Measurements from ENCODE around the gene EPHA3.

EPHA3 gene

GRCh38 chr3:89246326-89246725 lies 138.9 kb downstream of the EPHA3 start:
- Histone ChIP-seq H3K4me2 (ENCODE audit: low read length) (no peak overlapping the region), H3K27ac (ENCODE audit: low read depth, low read length, poor library complexity, severe bottlenecking) (no peak overlapping the region)
- peak; percentile 51 for TF ChIP-seq CTCF (IDR thresholded peaks at IDR 0.05; ENCODE audit: low read length)
- TF ChIP-seq EZH2 (IDR thresholded peaks at IDR 0.05; ENCODE audit: borderline replicate concordance, low read length): no peak

GRCh38 chr3:89250742-89251141 lies 143.3 kb downstream of the EPHA3 start:
- Histone ChIP-seq H2AFZ (ENCODE audit: low read length) (no peak overlapping the region), H3K9ac (ENCODE audit: low read length) (no peak overlapping the region), H3K79me2 (ENCODE audit: insufficient read depth, low read length) (no peaks in the 10 kb centered on the region), H3K27me3 (ENCODE audit: insufficient read depth, low read length) (no peaks in the 10 kb centered on the region), H3K9me3 (ENCODE audit: low read length) (no peaks in the 10 kb centered on the region), H3K27ac (ENCODE audit: low read depth, low read length, poor library complexity, severe bottlenecking) (no peak overlapping the region), H4K20me1 (ENCODE audit: insufficient read depth, low read length) (no peaks in the 10 kb centered on the region), H3F3A (ENCODE audit: insufficient read depth, low read length) (no peaks in the 10 kb centered on the region), H3K36me3 (ENCODE audit: insufficient read depth, low read length) (no peaks in the 10 kb centered on the region), H3K4me2 (ENCODE audit: low read length) (no peak overlapping the region), H3K9me2 (ENCODE audit: low read depth, low read length) (no peaks in the 10 kb centered on the region), H3K4me1 (ENCODE audit: insufficient read depth, low read length, severe bottlenecking) (peaks cover 8% of the 10 kb centered on the region), H3K4me3 (ENCODE audit: low read depth, low read length, poor library complexity, severe bottlenecking) (no peak overlapping the region)
- TF ChIP-seq EZH2 (IDR thresholded peaks at IDR 0.05; ENCODE audit: borderline replicate concordance, low read length): no peak
- TF ChIP-seq CTCF (IDR thresholded peaks at IDR 0.05; ENCODE audit: low read length): no peak

More at GRCh38 chr3:89246326-89246725, 138.9 kb downstream of the EPHA3 start:
- no peaks in the 10 kb centered on the region for H3K79me2 ChIP-seq (ENCODE audit: insufficient read depth, low read length)
- H4K20me1 ChIP-seq (ENCODE audit: insufficient read depth, low read length): no peaks in the 10 kb centered on the region
- H3K9me2 ChIP-seq (ENCODE audit: low read depth, low read length): no peaks in the 10 kb centered on the region
- H3F3A ChIP-seq (ENCODE audit: insufficient read depth, low read length): no peaks in the 10 kb centered on the region
- H3K9ac ChIP-seq (ENCODE audit: low read length): no peak overlapping the region
- H3K27me3 ChIP-seq (ENCODE audit: insufficient read depth, low read length): no peaks in the 10 kb centered on the region
- no peaks in the 10 kb centered on the region for H3K36me3 ChIP-seq (ENCODE audit: insufficient read depth, low read length)
- no peak overlapping the region for H2AFZ ChIP-seq (ENCODE audit: low read length)
- peaks cover 8% of the 10 kb centered on the region for H3K4me1 ChIP-seq (ENCODE audit: insufficient read depth, low read length, severe bottlenecking)
- H3K9me3 ChIP-seq (ENCODE audit: low read length): no peaks in the 10 kb centered on the region
- no peak overlapping the region for H3K4me3 ChIP-seq (ENCODE audit: low read depth, low read length, poor library complexity, severe bottlenecking)

GRCh38 chr3:89252016-89252415 lies 144.6 kb downstream of the EPHA3 start:
- Histone ChIP-seq H3K36me3 (ENCODE audit: insufficient read depth, low read length) (no peaks in the 10 kb centered on the region), H4K20me1 (ENCODE audit: insufficient read depth, low read length) (no peaks in the 10 kb centered on the region), H3K27ac (ENCODE audit: low read depth, low read length, poor library complexity, severe bottlenecking) (no peak overlapping the region), H3K4me2 (ENCODE audit: low read length) (no peak overlapping the region), H3K4me3 (ENCODE audit: low read depth, low read length, poor library complexity, severe bottlenecking) (no peak overlapping the region), H3F3A (ENCODE audit: insufficient read depth, low read length) (no peaks in the 10 kb centered on the region), H3K9me2 (ENCODE audit: low read depth, low read length) (no peaks in the 10 kb centered on the region), H3K9me3 (ENCODE audit: low read length) (no peaks in the 10 kb centered on the region), H3K79me2 (ENCODE audit: insufficient read depth, low read length) (no peaks in the 10 kb centered on the region), H3K4me1 (ENCODE audit: insufficient read depth, low read length, severe bottlenecking) (peaks cover 8% of the 10 kb centered on the region), H3K9ac (ENCODE audit: low read length) (no peak overlapping the region), H3K27me3 (ENCODE audit: insufficient read depth, low read length) (no peaks in the 10 kb centered on the region), H2AFZ (ENCODE audit: low read length) (no peak overlapping the region)
- TF ChIP-seq EZH2 (IDR thresholded peaks at IDR 0.05; ENCODE audit: borderline replicate concordance, low read length): no peak
- TF ChIP-seq CTCF (IDR thresholded peaks at IDR 0.05; ENCODE audit: low read length): no peak

All from OCI-LY1 (cell line).